GM19463 (cell line): Measurements from ENCODE around the gene SYP.

Experiments
- ATAC-seq: cut with Tn5 transposase; IDR thresholded peaks from one replicate; pipeline ENCODE4 v1.9.1; 2021; ENCODE audit warnings: mild to moderate bottlenecking, moderate library complexity; ENCODE audit not compliant: unreplicated experiment

SYP gene

GRCh38 chrX:49221868-49222267 lies 21.9 kb upstream of the SYP start:
- no peak for ATAC-seq

- no peak for ATAC-seq
Measured at GRCh38 chrX:49220100-49220499, 20.1 kb upstream of the SYP start.

- no peak for ATAC-seq
Measured at GRCh38 chrX:49214996-49215526, 15.1 kb upstream of the SYP start.

- no peak for ATAC-seq
Measured at GRCh38 chrX:49214416-49214815, 14.4 kb upstream of the SYP start.

- no peak for ATAC-seq
Measured at GRCh38 chrX:49212861-49213260, 12.9 kb upstream of the SYP start.

GRCh38 chrX:49212209-49212608 lies 12.2 kb upstream of the SYP start:
- ATAC-seq = no peak

GRCh38 chrX:49211074-49211473 lies 11.1 kb upstream of the SYP start:
- no peak for ATAC-seq

- ATAC-seq = no peak
Measured at GRCh38 chrX:49210406-49210805, 10.4 kb upstream of the SYP start.

- no peak for ATAC-seq
Measured at GRCh38 chrX:49209434-49210251, 9.7 kb upstream of the SYP start.

- no peak for ATAC-seq
Measured at GRCh38 chrX:49208399-49208798, 8.4 kb upstream of the SYP start.

- ATAC-seq = no peak
Measured at GRCh38 chrX:49206543-49206942, 6.5 kb upstream of the SYP start.

GRCh38 chrX:49205443-49205842 lies 5.5 kb upstream of the SYP start:
- no peak for ATAC-seq

- no peak for ATAC-seq
Measured at GRCh38 chrX:49204709-49205108, 4.7 kb upstream of the SYP start.

GRCh38 chrX:49204017-49204416 lies 4.0 kb upstream of the SYP start:
- no peak for ATAC-seq

- no peak for ATAC-seq
Measured at GRCh38 chrX:49203536-49203935, 3.5 kb upstream of the SYP start.

GRCh38 chrX:49202022-49202421 lies 2.0 kb upstream of the SYP start:
- no peak for ATAC-seq

- no peak for ATAC-seq
Measured at GRCh38 chrX:49199315-49199595, 738 bp downstream of the SYP start.

GRCh38 chrX:49198540-49199314 lies 1.3 kb downstream of the SYP start:
- no peak for ATAC-seq

- no peak for ATAC-seq
Measured at GRCh38 chrX:49197543-49198087, 2.4 kb downstream of the SYP start.

GRCh38 chrX:49193542-49193964 lies 6.4 kb downstream of the SYP start:
- ATAC-seq = no peak

GRCh38 chrX:49192722-49193328 lies 7.2 kb downstream of the SYP start:
- ATAC-seq = no peak
